Keratinocyte (primary cell): Measurements from ENCODE around the gene NUMBL. TPM values are rescaled to one million over a fixed set of nuclear protein-coding genes. Genes with fewer than 3 reads are reported as not detected.

ENCODE experiments used
- DNase-seq: peaks from one replicate; pipeline ENCODE4 v3.0.0-alpha.2; 2011; ENCODE audit warnings: low read depth, missing footprints, low spot score
- FAIRE-seq: peaks from 2 replicates; lab custom pipeline; 2011; peaks lifted over from hg19 to GRCh38; lab: Jason Lieb, UNC
- H2AFZ ChIP-seq: 2 replicates; pipeline ENCODE4 v1.6.0; 2012; ENCODE audit warnings: low read length, control low read depth, inconsistent platforms; ENCODE audit not compliant: control insufficient read depth
- H3K27ac ChIP-seq: 2 replicates; pipeline ENCODE4 v1.5.1; 2011; ENCODE audit warnings: low read length; ENCODE audit not compliant: control insufficient read depth, insufficient read depth
- H3K27me3 ChIP-seq: 3 replicates; pipeline ENCODE4 v1.6.0; 2011; ENCODE audit warnings: low read length; ENCODE audit not compliant: control insufficient read depth, insufficient read depth; ENCODE audit errors: extremely low read depth
- H3K36me3 ChIP-seq, 2 experiments: 2 replicates in 1 of 2; 3 replicates in 1 of 2; pipeline ENCODE4 v1.5.1; 2011; ENCODE audit warnings: low read length in 2 of 2, mild to moderate bottlenecking in 1 of 2; ENCODE audit not compliant: control insufficient read depth in 2 of 2, insufficient read depth in 2 of 2; ENCODE audit errors: extremely low read depth in 1 of 2
- H3K4me1 ChIP-seq: 3 replicates; pipeline ENCODE4 v1.5.1; 2011; ENCODE audit warnings: low read length; ENCODE audit not compliant: control insufficient read depth, insufficient read depth; ENCODE audit errors: extremely low read depth
- H3K4me2 ChIP-seq: 3 replicates; pipeline ENCODE4 v1.6.0; 2011; ENCODE audit warnings: low read depth, low read length; ENCODE audit not compliant: control insufficient read depth, insufficient read depth; ENCODE audit errors: extremely low read depth
- H3K4me3 ChIP-seq, 3 experiments: fragments of 200-600 bp in 1 of 3; sonication (generic) in 1 of 3; 2 replicates in 2 of 3; 3 replicates in 1 of 3; pipeline ENCODE4 v1.5.1; 2011 to 2016; ENCODE audit warnings: low read length in 3 of 3, mild to moderate bottlenecking in 3 of 3, control low read depth in 2 of 3, inconsistent platforms in 1 of 3, low read depth in 1 of 3, mixed read lengths in 1 of 3, mixed run types in 1 of 3, moderate library complexity in 1 of 3; ENCODE audit not compliant: control insufficient read depth in 2 of 3, insufficient read depth in 2 of 3; ENCODE audit errors: extremely low read depth in 1 of 3
- H3K79me2 ChIP-seq: 2 replicates; pipeline ENCODE4 v1.6.0; 2012; ENCODE audit warnings: low read length; ENCODE audit not compliant: control insufficient read depth, insufficient read depth
- H3K9ac ChIP-seq: 3 replicates; pipeline ENCODE4 v1.6.0; 2011; ENCODE audit warnings: low read length; ENCODE audit not compliant: control insufficient read depth, insufficient read depth; ENCODE audit errors: extremely low read depth
- H3K9me1 ChIP-seq: 3 replicates; pipeline ENCODE4 v1.6.0; 2011; ENCODE audit warnings: low read length; ENCODE audit not compliant: control insufficient read depth, insufficient read depth; ENCODE audit errors: extremely low read depth
- H3K9me3 ChIP-seq: 2 replicates; pipeline ENCODE4 v1.5.1; 2012; ENCODE audit warnings: low read depth, low read length; ENCODE audit not compliant: control insufficient read depth
- H4K20me1 ChIP-seq: 3 replicates; pipeline ENCODE4 v1.6.0; 2011; ENCODE audit warnings: low read length; ENCODE audit not compliant: control insufficient read depth, insufficient read depth; ENCODE audit errors: extremely low read depth
- CTCF ChIP-seq, 3 experiments: IDR thresholded peaks in 1 of 3; conservative IDR thresholded peaks in 1 of 3; optimal IDR thresholded peaks in 1 of 3; 2 replicates in 2 of 3; 3 replicates in 1 of 3; pipeline versions ENCODE3 to v1.5.1; 2011; ENCODE audit warnings: low read length in 3 of 3, mild to moderate bottlenecking in 3 of 3, moderate library complexity in 2 of 3, control low read depth in 1 of 3, inconsistent platforms in 1 of 3; ENCODE audit not compliant: insufficient read depth in 2 of 3; ENCODE audit errors: extremely low read depth in 1 of 3
- EZH2 ChIP-seq: IDR thresholded peaks from one replicate; pipeline ENCODE4 v1.6.1; 2012; ENCODE audit warnings: inconsistent platforms, mild to moderate bottlenecking, low read length, moderate library complexity
- dilution Hi-C: fragments of 300-500 bp; cut with MboI; formaldehyde crosslinking; loops from one replicate; pipeline ENCODE4 v1.7.0; 2020; ENCODE audit warnings: low sequenced_read_pairs; ENCODE audit not compliant: extremely low pct_ligation_motif_present
- polyA plus RNA-seq, 5 experiments: library from polyadenylated mRNA; depleted of rRNA in 3 of 5; stranded (reverse) in 3 of 5; stranded (forward) in 1 of 5; unstranded in 1 of 5; fragments of >200 nt; gene quantifications; 1 replicate in 1 of 5; 2 replicates in 3 of 5; 3 replicates in 1 of 5; pipeline versions ENCODE4 v1.2.1 to v1.2.3, GENCODE V29; 2011 to 2012; ENCODE audit warnings: missing spikeins in 2 of 5, low read depth in 1 of 5, low replicate concordance in 1 of 5

Gene NUMBL
- polyA plus RNA-seq, 1 donor (not counting 4 experiments of a cell fraction or from before 2014, with no cell fraction given), result 5.7 TPM

GRCh38 chr19:40719414-40719894, 29.0 kb upstream of the NUMBL start:
- Histone ChIP-seq H3K4me1 (peaks cover 38% of the 10 kb centered on the region), H3K9me1 (no peaks in the 10 kb centered on the region), H3K9me3 (no peaks in the 10 kb centered on the region), H4K20me1 (peaks cover 3% of the 10 kb centered on the region), H3K9ac (peak overlapping the region; percentile 100), H3K36me3 (peaks cover 10 to 18% of the 10 kb centered on the region in 2 experiments), H3K4me2 (peak overlapping the region; percentile 88), H3K4me3 (peak overlapping the region; percentile 62 to 90 (median 86)), H3K27ac (peak overlapping the region; percentile 100), H3K79me2 (peaks cover 64% of the 10 kb centered on the region), H3K27me3 (no peaks in the 10 kb centered on the region), H2AFZ (no peak overlapping the region)
- dilution Hi-C loops, result no loop called here
- FAIRE-seq (no peak), DNase-seq (no peak)
- TF ChIP-seq CTCF (optimal IDR thresholded peaks at IDR 0.05 in 1 of 3, IDR thresholded peaks at IDR 0.05 in 1 of 3, conservative IDR thresholded peaks at IDR 0.05 in 1 of 3; ENCODE audit: extremely low read depth in 1 of 3, insufficient read depth in 2 of 3, low read length in 3 of 3), result no peak
- no peak for TF ChIP-seq EZH2

GRCh38 chr19:40718774-40719391, 28.4 kb upstream of the NUMBL start:
- Histone ChIP-seq H3K4me2 (peak overlapping the region; percentile 88), H3K27ac (peak overlapping the region; percentile 100), H3K9me1 (no peaks in the 10 kb centered on the region), H4K20me1 (peaks cover 3% of the 10 kb centered on the region), H3K36me3 (peaks cover 8 to 13% of the 10 kb centered on the region in 2 experiments), H2AFZ (no peak overlapping the region), H3K27me3 (no peaks in the 10 kb centered on the region), H3K9ac (peak overlapping the region; percentile 100), H3K4me3 (peak overlapping the region; percentile 62 to 90 (median 86)), H3K4me1 (peaks cover 41% of the 10 kb centered on the region), H3K9me3 (no peaks in the 10 kb centered on the region), H3K79me2 (peaks cover 59% of the 10 kb centered on the region)
- peak; percentile 82 for DNase-seq
- TF ChIP-seq CTCF (optimal IDR thresholded peaks at IDR 0.05 in 1 of 3, IDR thresholded peaks at IDR 0.05 in 1 of 3, conservative IDR thresholded peaks at IDR 0.05 in 1 of 3; ENCODE audit: extremely low read depth in 1 of 3, insufficient read depth in 2 of 3, low read length in 3 of 3) (no peak), EZH2 (no peak)
- no peak for FAIRE-seq
- dilution Hi-C loops, result no loop called here
